GM19023 (cell line): ENCODE data around the gene SEMA4B.
"Not testable (repeated sequence)": the region's sequence is repeated elsewhere in the genome, so short reads cannot be mapped to it uniquely, and the experiment has no call there.

Source experiments
- ATAC-seq: cut with Tn5 transposase; IDR thresholded peaks from one replicate; pipeline ENCODE4 v1.9.1; 2021; ENCODE audit warnings: mild to moderate bottlenecking, moderate library complexity; ENCODE audit not compliant: unreplicated experiment

SEMA4B gene

GRCh38 chr15:90178468-90179435 lies 22.4 kb upstream of the SEMA4B start:
- no peak for ATAC-seq

GRCh38 chr15:90181776-90182175 lies 19.4 kb upstream of the SEMA4B start:
- ATAC-seq, result no peak

DNA sequence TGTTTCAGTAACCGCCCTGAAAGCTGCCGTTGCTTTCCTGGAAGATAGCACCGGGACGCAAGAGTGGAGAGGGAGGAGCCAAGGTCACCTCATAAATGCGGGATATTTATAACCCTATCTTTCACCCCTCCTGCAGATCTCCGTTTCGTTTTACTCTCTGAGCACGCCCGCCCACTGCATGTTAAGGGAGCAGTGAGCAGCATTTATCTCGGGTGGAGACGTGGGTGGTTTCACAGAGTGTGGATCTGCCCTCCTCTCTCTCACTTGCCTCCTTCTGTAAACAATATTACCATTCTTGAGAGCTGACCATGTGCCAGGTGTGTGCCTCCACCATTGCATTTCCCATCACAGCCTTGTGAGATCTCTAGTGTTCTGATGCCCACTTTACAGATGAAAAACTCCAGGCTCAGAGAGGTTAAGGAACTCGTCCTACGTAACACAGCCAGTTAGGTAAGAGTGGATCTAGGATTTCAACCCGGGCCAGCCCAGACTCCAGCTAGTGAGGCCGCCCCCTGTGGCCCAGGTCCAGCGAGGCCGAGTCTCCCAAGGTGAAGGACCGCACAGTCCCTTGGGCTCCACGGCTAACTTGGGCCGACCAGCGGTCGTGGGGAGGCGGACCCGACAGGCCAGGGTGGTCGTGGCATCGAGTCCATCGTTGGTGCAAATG lies 16.9 kb upstream of the SEMA4B start:
- peak; percentile 51 for ATAC-seq

GRCh38 chr15:90184786-90185704 lies 16.1 kb upstream of the SEMA4B start:
- ATAC-seq, result peak; percentile 67

DNA sequence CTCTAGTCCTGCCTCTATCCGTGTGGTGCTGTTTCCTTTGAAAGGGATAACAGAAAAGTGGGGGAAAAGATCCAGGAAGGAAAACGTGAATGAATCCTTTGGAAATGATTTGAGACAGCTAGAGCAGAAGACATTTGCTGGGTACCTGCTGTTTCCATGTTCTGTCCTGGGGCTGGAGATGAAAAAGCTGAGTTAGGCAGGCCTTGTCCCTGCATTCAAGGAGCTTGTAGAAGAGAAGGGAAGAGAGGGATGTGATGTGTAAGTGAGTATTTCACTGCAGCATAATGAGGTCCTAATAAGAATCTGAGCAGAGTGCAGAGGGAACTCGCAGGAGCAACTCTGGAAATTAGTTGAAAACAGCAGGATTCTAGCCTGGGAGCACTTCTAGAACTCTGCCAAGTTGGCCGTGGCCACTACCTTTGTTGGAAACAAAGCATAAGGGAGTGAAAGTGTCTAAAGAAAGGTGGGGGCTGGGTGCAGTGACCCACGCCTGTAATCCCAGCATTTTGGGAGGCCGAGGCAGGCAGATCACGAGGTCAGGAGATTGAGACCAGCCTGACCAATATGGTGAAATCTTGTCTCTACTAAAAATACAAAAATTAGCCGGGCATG lies 13.8 kb upstream of the SEMA4B start:
- no peak for ATAC-seq

DNA sequence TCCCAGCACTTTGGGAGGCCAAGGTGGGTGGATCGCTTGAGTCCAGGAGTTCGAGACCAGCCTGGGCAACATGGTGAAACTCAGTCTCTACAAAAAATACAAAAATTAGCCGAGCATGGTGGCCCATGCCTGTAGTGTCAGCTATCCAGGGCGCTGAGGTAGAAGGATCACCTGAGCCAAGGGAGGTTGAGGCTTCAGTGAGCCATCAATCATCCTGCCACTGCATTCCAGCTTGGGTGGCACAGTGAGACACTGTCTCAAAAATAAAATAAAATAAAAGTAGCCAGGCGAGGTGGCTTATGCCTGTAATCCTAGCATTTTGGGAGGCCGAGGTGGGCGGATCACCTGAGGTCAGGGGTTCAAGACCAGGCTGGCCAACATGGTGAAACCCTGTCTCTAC lies 13.1 kb upstream of the SEMA4B start:
- not testable (repeated sequence) for ATAC-seq

DNA sequence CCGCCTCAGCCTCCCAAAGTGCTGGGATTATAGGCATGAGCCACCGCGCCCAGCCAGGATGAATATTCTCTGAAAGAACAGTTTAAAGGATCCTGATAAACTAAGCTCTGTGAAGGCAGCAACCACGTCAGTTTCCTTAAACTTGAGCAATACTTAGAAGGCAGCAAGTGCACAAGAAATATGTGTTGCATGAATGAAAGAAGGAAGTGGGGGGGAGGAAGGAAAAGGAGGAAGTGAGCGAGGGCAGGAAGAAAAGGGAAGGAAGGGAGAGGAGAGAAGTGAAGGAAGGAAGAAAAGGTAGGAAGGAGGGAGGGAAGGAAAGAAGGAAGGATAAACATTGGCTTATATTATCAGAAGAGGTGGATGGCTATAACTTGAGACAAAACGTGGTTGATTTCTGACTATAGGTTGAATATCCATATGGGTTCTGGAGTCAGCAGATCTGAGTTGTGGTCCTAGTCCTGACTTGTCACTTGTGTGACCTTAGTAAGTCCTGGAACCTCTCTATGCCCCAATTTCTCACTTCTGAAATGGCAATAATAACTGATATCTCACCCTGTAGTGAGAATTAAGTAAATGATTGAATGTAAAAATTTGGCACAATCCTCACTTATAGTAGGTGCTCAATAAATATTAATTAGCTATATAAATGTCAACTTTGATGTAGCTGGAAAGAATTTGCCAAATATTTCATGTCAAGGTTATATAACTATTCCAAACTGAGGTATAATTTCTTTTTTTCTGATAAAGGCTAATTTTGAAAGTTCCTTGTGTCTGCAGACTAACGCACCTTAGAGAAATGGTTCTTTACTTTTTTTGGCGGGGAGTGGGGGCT lies 12.0 kb upstream of the SEMA4B start:
- ATAC-seq, result no peak

- no peak for ATAC-seq
These were observed 11.2 kb upstream of the SEMA4B start for GRCh38 chr15:90189781-90190467.

GRCh38 chr15:90190606-90191343 lies 10.4 kb upstream of the SEMA4B start:
- no peak for ATAC-seq

- ATAC-seq, result no peak
These were observed 9.8 kb upstream of the SEMA4B start for GRCh38 chr15:90191344-90191687.

- peak; percentile 50 for ATAC-seq
These were observed 9.2 kb upstream of the SEMA4B start for GRCh38 chr15:90191794-90192509.

DNA sequence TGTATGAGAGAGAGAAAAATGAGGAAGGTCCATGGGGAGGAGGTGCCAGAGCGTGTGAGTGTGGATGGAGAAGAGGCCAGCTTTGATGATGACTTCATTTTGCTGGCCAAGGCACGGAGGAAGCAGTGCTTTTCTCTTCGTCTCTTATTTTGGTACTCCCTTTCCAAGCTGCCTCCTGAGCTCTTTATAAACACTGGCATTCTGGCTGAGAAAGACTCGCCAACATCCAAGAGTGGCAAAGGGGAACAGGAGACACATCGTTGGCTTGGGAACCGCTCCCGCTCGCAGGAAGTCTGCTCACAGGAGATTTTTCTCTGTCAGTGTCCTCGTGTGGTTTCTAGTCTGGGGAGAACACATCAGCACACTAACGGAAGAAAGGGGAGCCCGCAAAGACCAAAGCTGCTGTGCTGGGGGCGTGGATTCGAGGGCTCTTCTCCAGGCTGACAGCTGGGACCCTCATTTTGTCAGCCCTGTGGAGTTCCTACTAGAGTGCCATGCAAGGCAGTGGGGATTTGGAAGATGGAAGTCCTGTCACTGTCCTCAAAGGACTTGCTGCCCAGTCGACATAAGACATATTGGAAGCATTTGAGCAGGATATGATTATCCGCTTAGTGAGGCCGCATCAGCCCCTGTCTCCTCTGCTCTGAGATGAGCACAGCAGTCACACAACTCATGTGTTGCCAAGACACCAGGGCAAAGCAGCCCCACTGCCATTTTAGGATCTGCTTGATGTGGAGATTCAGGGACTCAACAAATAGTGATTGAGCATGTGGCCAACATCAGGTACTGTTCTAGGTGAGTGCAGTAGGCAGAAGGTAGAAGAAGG lies 8.0 kb upstream of the SEMA4B start:
- ATAC-seq, result no peak

- ATAC-seq, result no peak
These were observed 6.5 kb upstream of the SEMA4B start for GRCh38 chr15:90194655-90195054.

GRCh38 chr15:90200534-90201129 lies 498 bp upstream of the SEMA4B start:
- no peak for ATAC-seq

DNA sequence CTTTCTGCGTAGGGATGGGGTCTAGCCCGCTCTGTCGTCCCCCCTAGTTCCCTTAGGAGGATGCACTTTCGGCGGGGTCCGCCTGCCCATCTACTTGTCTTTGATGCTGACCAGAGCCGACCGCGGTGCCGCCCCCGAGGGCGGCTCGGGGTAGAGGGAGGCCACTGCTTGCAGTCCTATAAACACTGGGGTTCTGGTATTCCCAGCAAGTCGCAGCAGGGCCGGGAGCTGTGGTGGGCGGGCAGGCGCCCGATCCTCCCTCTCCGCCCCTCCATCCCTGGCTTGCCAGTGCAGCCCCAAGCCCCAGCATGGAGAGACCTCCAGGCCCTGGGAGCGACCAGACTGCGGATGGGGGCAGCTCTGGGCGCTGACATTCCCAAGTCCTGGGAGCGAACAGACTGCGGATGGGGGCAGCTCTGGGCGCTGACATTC lies 830 bp downstream of the SEMA4B start:
- no peak for ATAC-seq

DNA sequence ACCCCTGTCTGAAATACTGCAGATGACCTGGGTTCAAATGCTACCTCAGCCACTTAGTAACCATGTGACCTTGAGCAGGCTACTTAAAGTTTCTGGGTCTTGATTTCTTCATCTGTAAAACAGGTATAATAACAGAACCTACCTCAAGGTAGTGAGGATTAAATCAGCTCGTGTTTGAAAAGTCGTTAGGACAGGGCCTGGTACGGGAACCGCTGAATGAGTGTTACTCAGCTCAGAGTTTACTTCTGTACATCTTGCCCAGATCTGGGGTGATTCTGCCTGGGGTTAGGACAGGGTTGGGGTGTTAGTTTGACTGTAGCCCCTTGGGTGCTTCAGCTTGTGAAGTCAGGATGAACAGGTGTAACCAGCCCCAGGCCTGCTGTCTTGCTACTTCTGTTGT lies 1.8 kb downstream of the SEMA4B start:
- ATAC-seq, result no peak

DNA sequence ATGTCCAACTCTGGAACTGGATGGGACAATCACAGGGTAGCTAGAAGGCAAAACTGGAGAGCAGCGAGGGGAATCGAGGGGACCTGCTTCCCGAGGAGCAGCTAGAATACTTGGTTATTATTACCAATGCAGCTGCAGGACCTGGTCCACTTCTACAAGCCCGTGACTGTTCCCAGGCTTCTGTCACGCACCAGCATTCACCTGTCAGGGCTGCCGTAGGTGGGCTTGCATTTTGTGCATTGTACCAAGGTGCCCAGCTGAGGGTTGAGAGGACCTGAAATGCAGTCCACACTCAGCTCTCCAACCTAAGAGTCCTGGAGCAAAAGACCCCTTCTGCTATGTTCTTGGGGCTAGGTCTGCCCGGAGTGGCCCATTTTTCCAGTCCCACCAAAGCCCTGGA lies 2.3 kb downstream of the SEMA4B start:
- ATAC-seq, result no peak
